ENCODE results near the gene SIGLEC8. TPM values are rescaled to one million over a fixed set of nuclear protein-coding genes. Genes with fewer than 3 reads are reported as not detected.

The SIGLEC8 gene
- total and polyA plus RNA-seq, 2 experiments from 2014 or later, result not detected

GRCh38 chr19:51462681-51463080 lies 4.4 kb upstream of the SIGLEC8 start:
- Histone ChIP-seq H3K9ac (no peak overlapping the region), H3K9me2 (ENCODE audit: insufficient read depth) (no peaks in the 10 kb centered on the region), H3K4me1 (ENCODE audit: insufficient read depth) (no peaks in the 10 kb centered on the region), H3K9me3 (ENCODE audit: low read depth) (no peaks in the 10 kb centered on the region), H3K27ac (no peak overlapping the region), H3K4me2 (ENCODE audit: unreplicated experiment) (no peak overlapping the region), H3K79me2 (ENCODE audit: insufficient read depth) (no peaks in the 10 kb centered on the region), H3K4me3 (no peak overlapping the region), H4K20me1 (ENCODE audit: insufficient read depth) (no peaks in the 10 kb centered on the region), H3K36me3 (ENCODE audit: low read depth) (no peaks in the 10 kb centered on the region), H3K27me3 (replicated peaks; ENCODE audit: insufficient read depth) (peaks cover 8% of the 10 kb centered on the region), H2AFZ (no peak overlapping the region), H3F3A (ENCODE audit: insufficient read depth) (no peaks in the 10 kb centered on the region)
- WGBS, 2 experiments (ENCODE audit: low coverage in 1 of 2, low lambda C conversion rate in 2 of 2, missing lambda C conversion rate in 2 of 2), result 22 to 26% methylated on average over 10 of the region's 10 CpGs
- TF ChIP-seq EZH2phosphoT487 (IDR thresholded peaks at IDR 0.05; ENCODE audit: insufficient read depth, low read depth), result no peak
- TF ChIP-seq EZH2 (IDR thresholded peaks at IDR 0.05; ENCODE audit: insufficient read depth, poor library complexity, severe bottlenecking), result no peak
- no peak for DNase-seq
- in situ Hi-C loops (cut with MboI), result loop anchor here (10.0 kb wide), 1 partner anchor 192 kb away; no protein-coding TSS in a partner anchor

GRCh38 chr19:51462276-51462675 lies 4.0 kb upstream of the SIGLEC8 start:
- Histone ChIP-seq H3K4me3 (no peak overlapping the region), H2AFZ (no peak overlapping the region), H3K79me2 (ENCODE audit: insufficient read depth) (no peaks in the 10 kb centered on the region), H3K4me1 (ENCODE audit: insufficient read depth) (no peaks in the 10 kb centered on the region), H3K4me2 (ENCODE audit: unreplicated experiment) (no peak overlapping the region), H3K9me2 (ENCODE audit: insufficient read depth) (no peaks in the 10 kb centered on the region), H3K36me3 (ENCODE audit: low read depth) (no peaks in the 10 kb centered on the region), H3F3A (ENCODE audit: insufficient read depth) (no peaks in the 10 kb centered on the region), H3K27ac (no peak overlapping the region), H4K20me1 (ENCODE audit: insufficient read depth) (no peaks in the 10 kb centered on the region), H3K9ac (no peak overlapping the region), H3K9me3 (ENCODE audit: low read depth) (no peaks in the 10 kb centered on the region), H3K27me3 (replicated peaks; ENCODE audit: insufficient read depth) (peaks cover 8% of the 10 kb centered on the region)
- TF ChIP-seq EZH2 (IDR thresholded peaks at IDR 0.05; ENCODE audit: insufficient read depth, poor library complexity, severe bottlenecking) (no peak), EZH2phosphoT487 (IDR thresholded peaks at IDR 0.05; ENCODE audit: insufficient read depth, low read depth) (no peak)
- 21 to 27% methylated on average over 7 of the region's 7 CpGs for WGBS, 2 experiments (ENCODE audit: low coverage in 1 of 2, low lambda C conversion rate in 2 of 2, missing lambda C conversion rate in 2 of 2)
- DNase-seq, result no peak
- in situ Hi-C loops (cut with MboI), result loop anchor here (10.0 kb wide), 1 partner anchor 193 kb away; no protein-coding TSS in a partner anchor

GRCh38 chr19:51461723-51462161 lies 3.5 kb upstream of the SIGLEC8 start:
- no peak for TF ChIP-seq EZH2phosphoT487 (IDR thresholded peaks at IDR 0.05; ENCODE audit: insufficient read depth, low read depth)
- TF ChIP-seq EZH2 (IDR thresholded peaks at IDR 0.05; ENCODE audit: insufficient read depth, poor library complexity, severe bottlenecking), result no peak
- no peaks in the 10 kb centered on the region for H3K9me3 ChIP-seq (ENCODE audit: low read depth)
- no peak overlapping the region for H3K4me2 ChIP-seq (ENCODE audit: unreplicated experiment)
- H3K4me3 ChIP-seq, result no peak overlapping the region
- in situ Hi-C loops (cut with MboI), result loop anchor here (10.0 kb wide), 1 partner anchor 193 kb away; no protein-coding TSS in a partner anchor
- whole genome bisulfite sequencing, 2 experiments (ENCODE audit: low coverage in 1 of 2, low lambda C conversion rate in 2 of 2, missing lambda C conversion rate in 2 of 2), result 30 to 39% methylated on average over 8 of the region's 8 CpGs
- no peaks in the 10 kb centered on the region for H3K36me3 ChIP-seq (ENCODE audit: low read depth)
- no peak for DNase-seq
- no peaks in the 10 kb centered on the region for H3K4me1 ChIP-seq (ENCODE audit: insufficient read depth)
- H4K20me1 ChIP-seq (ENCODE audit: insufficient read depth), result no peaks in the 10 kb centered on the region
- no peak overlapping the region for H3K9ac ChIP-seq
- H3F3A ChIP-seq (ENCODE audit: insufficient read depth), result no peaks in the 10 kb centered on the region
- no peaks in the 10 kb centered on the region for H3K9me2 ChIP-seq (ENCODE audit: insufficient read depth)
- no peaks in the 10 kb centered on the region for H3K79me2 ChIP-seq (ENCODE audit: insufficient read depth)
- H3K27ac ChIP-seq, result no peak overlapping the region
- no peak overlapping the region for H2AFZ ChIP-seq
- H3K27me3 ChIP-seq (replicated peaks; ENCODE audit: insufficient read depth), result peaks cover 3% of the 10 kb centered on the region

GRCh38 chr19:51460164-51460992 lies 2.1 kb upstream of the SIGLEC8 start:
- Histone ChIP-seq H3K4me3 (peak overlapping the region; percentile 60), H3K4me1 (ENCODE audit: insufficient read depth) (no peaks in the 10 kb centered on the region), H3F3A (ENCODE audit: insufficient read depth) (no peaks in the 10 kb centered on the region), H3K79me2 (ENCODE audit: insufficient read depth) (no peaks in the 10 kb centered on the region), H3K9me3 (ENCODE audit: low read depth) (no peaks in the 10 kb centered on the region), H3K9me2 (ENCODE audit: insufficient read depth) (no peaks in the 10 kb centered on the region), H3K36me3 (ENCODE audit: low read depth) (no peaks in the 10 kb centered on the region), H3K4me2 (ENCODE audit: unreplicated experiment) (no peak overlapping the region), H2AFZ (peak overlapping the region; percentile 70), H3K27me3 (replicated peaks; ENCODE audit: insufficient read depth) (no peaks in the 10 kb centered on the region; the same call in none of the 2 replicates), H4K20me1 (ENCODE audit: insufficient read depth) (no peaks in the 10 kb centered on the region), H3K27ac (no peak overlapping the region), H3K9ac (no peak overlapping the region)
- TF ChIP-seq EZH2phosphoT487 (IDR thresholded peaks at IDR 0.05; ENCODE audit: insufficient read depth, low read depth) (no peak), EZH2 (IDR thresholded peaks at IDR 0.05; ENCODE audit: insufficient read depth, poor library complexity, severe bottlenecking) (no peak)
- in situ Hi-C loops (cut with MboI), result loop anchor here (10.0 kb wide), 1 partner anchor 194 kb away; no protein-coding TSS in a partner anchor
- WGBS, 2 experiments (ENCODE audit: low coverage in 1 of 2, low lambda C conversion rate in 2 of 2, missing lambda C conversion rate in 2 of 2), result 12 to 19% methylated on average over 13 of the region's 13 CpGs
- DNase-seq, result peak; percentile 29
